ELF-1 (cell line): Measurements from ENCODE around the gene ARFGEF2.
"Not testable (repeated sequence)": the region's sequence is repeated elsewhere in the genome, so short reads cannot be mapped to it uniquely, and the experiment has no call there.

Experiments
- DNase-seq: peaks from one replicate; pipeline ENCODE4 v3.0.0-alpha.2; 2016; ENCODE audit warnings: low read depth, low spot score

ARFGEF2 gene

DNA sequence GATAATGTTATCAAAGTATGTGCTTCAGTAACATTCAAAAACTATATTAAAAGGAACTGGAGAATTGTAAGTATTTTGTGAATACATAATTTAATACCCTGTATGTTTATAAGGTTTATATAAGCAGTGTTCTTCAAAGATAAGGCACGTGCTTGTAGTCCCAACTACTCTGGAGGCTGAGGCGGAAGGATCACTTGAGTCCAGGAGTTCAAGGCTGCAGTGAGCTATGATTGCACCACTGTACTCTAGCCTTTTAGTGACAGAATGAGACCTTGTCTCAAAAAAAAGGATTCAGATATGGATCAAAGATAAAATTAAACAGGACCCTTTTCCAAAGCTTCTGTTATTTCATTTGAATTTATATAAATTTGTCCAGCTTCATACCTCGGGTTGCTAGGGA, 141.8 kb downstream of the ARFGEF2 start:
- no peak for DNase-seq

DNA sequence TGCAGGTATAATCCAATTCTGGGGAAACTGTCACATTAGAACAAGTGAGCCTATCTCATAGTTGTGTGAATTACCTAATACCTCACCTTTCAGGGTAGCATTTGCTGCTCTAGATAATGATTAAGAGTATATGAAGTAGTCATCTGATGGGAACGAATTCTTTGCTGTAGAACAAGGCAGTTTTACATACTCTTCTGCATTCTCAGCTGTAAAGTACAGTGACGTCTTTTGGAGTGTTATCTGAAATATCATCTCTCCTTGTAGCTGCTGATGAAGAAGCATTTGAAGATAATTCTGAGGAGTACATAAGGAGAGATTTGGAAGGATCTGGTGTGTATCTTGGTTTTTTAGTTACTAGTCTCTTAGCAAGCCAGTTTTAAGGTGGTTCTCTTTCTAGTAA, 153.0 kb downstream of the ARFGEF2 start:
- no peak for DNase-seq

DNA sequence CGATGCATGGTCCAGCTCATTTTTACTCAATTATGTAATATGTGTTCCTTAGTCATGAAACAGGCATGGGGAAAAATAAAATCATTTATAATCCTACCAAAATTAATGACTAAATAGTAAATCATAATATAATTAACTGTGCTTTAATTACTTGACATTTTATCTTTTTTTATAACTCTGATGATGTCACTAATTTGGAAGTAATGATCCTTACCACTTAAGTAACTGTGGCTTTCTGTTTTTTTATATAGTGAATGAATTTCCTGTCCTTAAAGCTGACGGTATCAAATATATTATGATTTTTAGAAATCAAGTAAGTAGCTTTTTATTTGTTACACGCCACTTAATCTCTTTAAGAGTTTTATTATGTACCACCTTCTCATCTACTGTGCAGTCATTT, 156.8 kb downstream of the ARFGEF2 start:
- no peak for DNase-seq

DNA sequence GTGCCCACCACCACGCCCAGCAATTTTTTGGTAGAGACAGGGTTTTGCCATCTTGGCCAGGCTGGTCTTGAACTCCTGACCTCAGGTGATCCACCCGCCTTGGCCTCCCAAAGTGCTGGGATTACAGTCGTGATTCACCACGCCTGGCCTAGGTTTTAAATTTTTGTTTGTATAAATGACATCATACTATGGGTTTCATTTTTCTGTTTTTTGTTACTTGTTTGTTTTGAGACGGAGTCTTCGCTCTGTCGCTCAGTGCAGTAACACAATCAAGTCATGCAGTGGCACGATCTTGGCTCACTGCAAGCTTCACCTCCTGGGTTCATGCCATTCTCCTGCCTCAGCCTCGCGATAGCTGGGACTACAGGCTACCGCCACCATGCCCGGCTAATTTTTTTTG, 160.8 kb downstream of the ARFGEF2 start:
- DNase-seq = not testable (repeated sequence)
